ENCODE measurements around the gene XPNPEP2.

GRCh38 chrX:129790146-129790545 lies 51.4 kb downstream of the XPNPEP2 start:
- TF ChIP-seq POLR2A (IDR thresholded peaks at IDR 0.05), result no peak
- no peak for TF ChIP-seq CTCF (IDR thresholded peaks at IDR 0.05)

Data from uterus (tissue), 2 donors.